Thyroid gland (tissue), 4 donors: Measurements from ENCODE around the gene FYN. TPM values are rescaled to one million over a fixed set of nuclear protein-coding genes. Genes with fewer than 3 reads are reported as not detected.

Experiments used
- DNase-seq, 2 donors: peaks; one replicate each; pipeline ENCODE4 v3.0.0-alpha.2; 2019
- H3K27ac ChIP-seq, 3 donors: fragments of 200-600 bp; sonication (generic); 1 replicate in 2 of 3; 2 replicates in 1 of 3; pipeline ENCODE4 v1.5.1; 2016 to 2019; ENCODE audit warnings: mild to moderate bottlenecking in 1 of 3, moderate library complexity in 1 of 3
- H3K27me3 ChIP-seq: fragments of 200-600 bp; sonication (generic); one replicate; pipeline ENCODE4 v1.5.1; 2019
- H3K36me3 ChIP-seq, 2 donors: fragments of 200-600 bp; sonication (generic); one replicate each; pipeline ENCODE4 v1.5.1; 2016 to 2019
- H3K4me1 ChIP-seq, 2 donors: fragments of 200-600 bp; sonication (generic); one replicate each; pipeline ENCODE4 v1.5.1; 2017 to 2019
- H3K4me3 ChIP-seq, 3 donors: fragments of 200-600 bp; sonication (generic); replicated peaks in 1 of 3; 1 replicate in 2 of 3; 2 replicates in 1 of 3; pipeline ENCODE4 v1.5.1; 2016; ENCODE audit warnings: mild to moderate bottlenecking in 1 of 3
- H3K9me3 ChIP-seq: fragments of 200-600 bp; sonication (generic); one replicate; pipeline ENCODE4 v1.5.1; 2017
- POLR2A ChIP-seq, 2 donors: fragments of 450-650 bp; IDR thresholded peaks; one replicate each; pipeline ENCODE4 v1.6.1; 2017; ENCODE audit warnings: antibody characterized with exemption in 2 of 2, mild to moderate bottlenecking in 2 of 2, moderate library complexity in 1 of 2
- WGBS, 2 donors: methylation state at CpG; one replicate each; pipeline ENCODE4 v1.1.5; 2017; 5-methylcytosine and 5-hydroxymethylcytosine counted together
- intact Hi-C: fragments of 100-400 bp; cut with DNase I; formaldehyde crosslinking; loops from one replicate; pipeline ENCODE4 v1.15.1; 2023
- total RNA-seq, 4 donors: library from RNA; depleted of rRNA; stranded (reverse); fragments of >200 nt; gene quantifications; one replicate each; pipeline ENCODE4 v1.2.3, GENCODE V29; 2016
- TF ChIP-seq, protein P1 (sequence below), 6 experiments: fragments of 200-600 bp in 3 of 6; fragments of 450-650 bp in 3 of 6; sonication (generic) in 3 of 6; IDR thresholded peaks; one replicate each; pipeline ENCODE4 v1.5.1; 2016 to 2019; ENCODE audit warnings: antibody characterized with exemption in 6 of 6, mild to moderate bottlenecking in 2 of 6, inconsistent platforms in 1 of 6, moderate library complexity in 1 of 6

Gene FYN
- total RNA-seq, 4 donors from 2014 or later, result 67.0 to 206 (median 95.9) TPM

DNA sequence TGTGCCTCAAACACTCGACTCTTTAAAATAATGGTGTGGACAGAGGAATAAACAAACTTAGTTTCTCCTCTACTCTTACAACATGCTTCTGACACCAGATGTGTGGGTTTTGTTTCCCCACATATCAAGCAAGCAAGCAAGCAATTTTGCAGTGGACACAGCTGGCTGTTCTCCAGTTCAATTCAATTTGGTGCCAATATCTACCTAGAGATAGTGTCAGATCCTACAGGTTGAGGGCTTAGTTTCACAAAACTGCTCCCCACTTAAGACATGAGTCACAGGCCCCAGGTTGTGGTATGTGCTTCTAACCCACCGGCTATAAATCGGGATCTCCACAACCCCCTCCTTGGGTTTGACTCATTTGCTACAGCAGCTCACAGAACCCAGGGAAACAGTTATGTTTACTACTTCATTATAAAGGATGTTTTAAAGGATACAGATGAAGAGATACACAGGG is 136.2 kb downstream of the FYN start:
- no peak overlapping the region for H3K4me3 ChIP-seq
- 44 to 55% methylated on average over 3 of the region's 3 CpGs for WGBS, 2 donors

DNA sequence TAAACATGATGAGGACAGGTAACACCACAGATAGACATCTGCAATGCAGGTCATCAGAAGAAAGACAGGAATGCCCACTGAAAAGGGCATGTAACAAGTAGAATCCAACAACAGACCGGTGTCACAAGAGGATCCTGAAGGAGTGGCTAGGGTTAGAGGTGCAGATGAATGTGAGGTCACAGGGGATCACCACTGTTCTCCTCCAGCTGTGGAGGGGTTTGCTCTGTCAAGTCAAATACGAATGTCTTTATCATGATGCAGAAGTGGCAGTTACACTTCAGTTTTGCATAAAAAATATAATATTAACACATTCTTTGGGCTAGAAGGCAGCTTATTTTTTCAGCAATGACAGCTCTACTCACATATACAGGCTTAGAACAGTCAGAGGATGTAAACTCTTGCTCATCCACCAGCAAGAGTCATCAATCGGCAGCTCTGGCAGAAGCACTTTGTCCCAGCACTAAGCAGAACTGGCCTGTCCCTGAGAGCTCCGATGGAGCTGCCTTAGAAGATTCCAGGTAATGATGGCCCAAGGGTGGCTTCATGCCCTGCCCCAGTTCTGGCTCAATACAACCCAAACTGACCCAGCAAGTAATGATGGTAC is 137.1 kb downstream of the FYN start:
- Histone ChIP-seq H3K9me3 (no peaks in the 10 kb centered on the region), H3K27me3 (no peaks in the 10 kb centered on the region), H3K4me3 (no peak overlapping the region), H3K27ac (no peak overlapping the region), H3K36me3 (no peaks in the 10 kb centered on the region), H3K4me1 (peaks cover 0 to 38% of the 10 kb centered on the region in 2 donors)
- WGBS, 2 donors, result 86 to 99% methylated on average over 4 of the region's 4 CpGs
- TF ChIP-seq, protein P1, sequence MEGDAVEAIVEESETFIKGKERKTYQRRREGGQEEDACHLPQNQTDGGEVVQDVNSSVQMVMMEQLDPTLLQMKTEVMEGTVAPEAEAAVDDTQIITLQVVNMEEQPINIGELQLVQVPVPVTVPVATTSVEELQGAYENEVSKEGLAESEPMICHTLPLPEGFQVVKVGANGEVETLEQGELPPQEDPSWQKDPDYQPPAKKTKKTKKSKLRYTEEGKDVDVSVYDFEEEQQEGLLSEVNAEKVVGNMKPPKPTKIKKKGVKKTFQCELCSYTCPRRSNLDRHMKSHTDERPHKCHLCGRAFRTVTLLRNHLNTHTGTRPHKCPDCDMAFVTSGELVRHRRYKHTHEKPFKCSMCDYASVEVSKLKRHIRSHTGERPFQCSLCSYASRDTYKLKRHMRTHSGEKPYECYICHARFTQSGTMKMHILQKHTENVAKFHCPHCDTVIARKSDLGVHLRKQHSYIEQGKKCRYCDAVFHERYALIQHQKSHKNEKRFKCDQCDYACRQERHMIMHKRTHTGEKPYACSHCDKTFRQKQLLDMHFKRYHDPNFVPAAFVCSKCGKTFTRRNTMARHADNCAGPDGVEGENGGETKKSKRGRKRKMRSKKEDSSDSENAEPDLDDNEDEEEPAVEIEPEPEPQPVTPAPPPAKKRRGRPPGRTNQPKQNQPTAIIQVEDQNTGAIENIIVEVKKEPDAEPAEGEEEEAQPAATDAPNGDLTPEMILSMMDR (IDR thresholded peaks at IDR 0.05), result no peak
- TF ChIP-seq POLR2A (IDR thresholded peaks at IDR 0.05), result no peak
- no peak for DNase-seq
- intact Hi-C loops, result no loop called here

More for the DNA sequence above, 136.2 kb downstream of the FYN start:
- H3K27ac ChIP-seq, result no peak overlapping the region
- H3K36me3 ChIP-seq, result no peaks in the 10 kb centered on the region
- TF ChIP-seq POLR2A (IDR thresholded peaks at IDR 0.05), result no peak
- no peaks in the 10 kb centered on the region for H3K27me3 ChIP-seq
- intact Hi-C loops, result no loop called here
- DNase-seq, result no peak
- H3K4me1 ChIP-seq, result peaks cover 0 to 38% of the 10 kb centered on the region in 2 donors
- no peaks in the 10 kb centered on the region for H3K9me3 ChIP-seq

DNA sequence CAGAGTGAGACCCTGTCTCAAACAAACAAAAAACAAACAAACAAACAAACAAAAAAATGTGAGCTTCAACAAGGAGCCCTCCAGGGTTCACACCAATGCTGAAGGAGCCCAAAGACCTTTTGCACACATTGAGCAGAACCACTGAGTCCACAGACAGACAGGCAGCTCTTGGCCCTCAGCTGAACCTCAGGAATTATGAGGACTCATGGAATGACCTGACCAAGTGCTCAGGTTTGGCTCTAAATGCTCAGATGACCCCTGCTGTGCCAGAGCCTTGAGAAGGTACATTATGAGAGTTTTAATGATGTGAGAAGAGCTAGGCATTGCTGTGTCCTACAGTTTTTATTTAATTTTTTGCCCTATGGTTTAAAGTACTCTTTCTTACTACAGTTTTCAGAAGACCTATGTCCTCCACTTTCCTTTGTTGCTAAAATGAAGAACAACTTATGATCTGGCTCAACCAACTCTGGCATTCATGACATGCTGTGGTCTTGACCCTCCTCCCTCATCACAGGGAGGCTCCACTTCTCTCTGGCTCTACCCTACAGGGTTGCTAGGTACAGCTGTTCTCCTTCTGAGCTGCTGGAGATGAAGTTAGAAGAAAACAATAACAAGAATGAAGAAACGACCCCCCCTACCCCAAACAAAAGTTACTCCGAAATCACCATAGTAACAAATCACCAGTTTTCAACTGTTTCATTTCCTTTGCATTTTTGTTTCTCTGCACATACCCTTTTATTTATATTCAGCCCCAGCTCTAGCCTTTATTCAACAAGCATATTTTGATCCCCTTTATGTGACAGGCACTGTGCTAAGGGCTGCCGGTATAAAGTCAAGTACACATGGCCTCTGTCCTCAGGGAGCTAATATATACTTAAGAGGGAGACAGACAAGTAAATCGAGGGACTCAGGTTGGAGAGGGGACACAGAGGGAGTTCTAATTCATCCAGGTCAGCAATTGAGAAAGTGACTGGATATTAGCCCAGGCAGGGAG is 138.9 kb downstream of the FYN start:
- 72 to 75% methylated on average over 4 of the region's 4 CpGs for WGBS, 2 donors

DNA sequence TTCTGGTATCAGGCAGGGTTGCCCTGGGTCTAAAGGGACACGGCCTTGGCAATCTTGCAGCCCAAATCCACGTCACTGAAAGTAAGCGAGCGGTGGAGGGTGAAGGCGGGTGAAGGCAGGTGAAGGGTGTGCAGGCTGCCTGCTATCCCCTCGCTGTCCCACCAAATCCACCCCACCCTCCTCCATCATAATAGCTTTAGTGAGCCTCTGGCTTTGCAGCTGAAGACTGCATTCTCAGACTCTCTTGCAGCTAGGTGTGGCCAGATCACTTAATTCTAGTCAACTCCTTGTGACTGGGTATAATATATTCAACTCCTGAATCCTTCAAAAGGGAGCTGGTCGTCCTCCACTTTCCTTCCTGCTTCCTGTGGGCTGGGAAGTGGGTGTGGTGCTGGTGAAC is 140.9 kb downstream of the FYN start:
- no peaks in the 10 kb centered on the region for H3K9me3 ChIP-seq
- TF ChIP-seq, protein P1 (IDR thresholded peaks at IDR 0.05), result no peak
- 87 to 96% methylated on average over 7 of the region's 7 CpGs for WGBS, 2 donors
- DNase-seq, result no peak
- H3K27me3 ChIP-seq, result no peaks in the 10 kb centered on the region
- H3K27ac ChIP-seq, result no peak overlapping the region
- H3K36me3 ChIP-seq, result no peaks in the 10 kb centered on the region
- no peak overlapping the region for H3K4me3 ChIP-seq
- intact Hi-C loops, result no loop called here
- H3K4me1 ChIP-seq, result peaks cover 0 to 28% of the 10 kb centered on the region in 2 donors

More for the DNA sequence above, 138.9 kb downstream of the FYN start:
- Histone ChIP-seq H3K9me3 (no peaks in the 10 kb centered on the region), H3K4me1 (peaks cover 0 to 37% of the 10 kb centered on the region in 2 donors), H3K36me3 (no peaks in the 10 kb centered on the region), H3K27me3 (no peaks in the 10 kb centered on the region), H3K4me3 (no peak overlapping the region), H3K27ac (no peak overlapping the region)
- intact Hi-C loops, result no loop called here
- no peak for TF ChIP-seq POLR2A (IDR thresholded peaks at IDR 0.05)
- TF ChIP-seq, protein P1 (IDR thresholded peaks at IDR 0.05), result no peak
- no peak for DNase-seq

DNA sequence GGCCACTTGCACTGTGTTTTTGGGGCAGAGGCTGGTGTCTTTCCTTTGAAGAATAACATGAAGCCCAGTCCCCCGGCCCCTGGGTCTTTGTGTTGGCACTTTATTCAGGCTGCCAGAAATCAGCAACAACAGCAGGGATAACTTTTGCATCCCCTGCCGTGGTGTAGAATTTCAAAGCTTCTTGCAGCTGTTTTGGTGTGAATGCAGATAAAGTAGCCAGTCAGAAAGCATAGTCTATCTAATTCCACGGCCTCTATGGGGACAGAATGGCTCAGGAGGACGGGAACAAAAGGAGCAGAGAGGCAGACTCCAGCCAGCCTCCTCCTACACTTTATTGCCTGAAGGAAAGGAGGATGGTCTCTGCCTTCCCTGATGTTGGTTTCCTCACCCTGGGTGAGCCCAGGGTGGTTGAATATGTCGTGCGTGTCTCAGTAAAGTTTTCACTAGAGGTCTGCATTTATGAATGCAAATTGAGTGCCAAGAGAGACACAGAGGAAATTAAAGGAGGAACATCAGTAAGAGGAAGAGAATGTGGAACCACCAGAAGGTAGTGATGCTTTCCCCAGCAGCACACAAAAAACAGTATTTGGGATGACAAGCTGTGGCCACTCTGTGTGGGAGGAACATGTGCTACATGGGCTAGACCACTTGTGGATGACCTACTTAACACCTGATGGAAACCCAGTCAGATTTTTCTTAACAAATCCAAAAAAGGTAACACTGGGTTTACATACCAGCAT is 141.6 kb downstream of the FYN start:
- Histone ChIP-seq H3K27me3 (no peaks in the 10 kb centered on the region), H3K36me3 (no peaks in the 10 kb centered on the region), H3K4me1 (peaks cover 0 to 20% of the 10 kb centered on the region in 2 donors), H3K9me3 (no peaks in the 10 kb centered on the region), H3K27ac (no peak overlapping the region), H3K4me3 (no peak overlapping the region)
- DNase-seq, result no peak
- TF ChIP-seq, protein P1 (IDR thresholded peaks at IDR 0.05), result no peak
- no peak for TF ChIP-seq POLR2A (IDR thresholded peaks at IDR 0.05)
- intact Hi-C loops, result no loop called here
- WGBS, 2 donors, result 77 to 78% methylated on average over 6 of the region's 6 CpGs
